Skeletal muscle cell (primary cell): ENCODE data around the gene DFFB.

Source experiments
- DNase-seq: peaks from one replicate; pipeline ENCODE4 v3.0.0-alpha.2; 2010; ENCODE audit warnings: low read depth
- H3K4me3 ChIP-seq: 2 replicates; pipeline ENCODE4 v1.5.1; 2011; ENCODE audit warnings: low read depth, mild to moderate bottlenecking, control low read depth, low read length, moderate library complexity

The DFFB gene

DNA sequence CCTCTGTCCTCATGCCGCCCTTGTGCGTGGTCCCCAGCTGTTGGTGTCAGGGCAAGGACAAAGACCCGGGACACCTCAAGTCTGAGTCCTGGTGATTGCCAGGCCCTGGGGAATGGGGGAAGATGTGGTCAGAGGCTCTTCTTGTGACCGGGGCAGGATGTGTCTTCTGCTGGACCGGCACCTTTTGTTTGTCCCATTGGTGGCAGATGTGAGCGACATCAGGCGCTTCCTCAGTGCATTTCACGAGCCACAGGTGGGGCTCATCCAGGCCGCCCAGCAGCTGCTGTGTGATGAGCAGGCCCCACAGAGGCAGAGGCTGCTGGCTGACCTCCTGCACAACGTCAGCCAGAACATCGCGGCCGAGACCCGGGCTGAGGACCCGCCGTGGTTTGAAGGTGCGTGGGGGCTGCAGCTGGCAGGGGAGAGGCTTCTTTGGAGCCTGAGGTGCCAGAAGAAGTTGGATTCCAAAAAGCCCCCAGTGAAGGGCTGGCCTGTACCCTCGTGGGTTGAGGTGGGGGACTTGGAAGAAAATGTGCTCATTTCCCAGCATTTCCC lies 8.4 kb downstream of the DFFB start:
- no peak for DNase-seq
- H3K4me3 ChIP-seq = no peak overlapping the region

GRCh38 chr1:3868464-3869006 lies 11.3 kb downstream of the DFFB start:
- no peak overlapping the region for H3K4me3 ChIP-seq
- DNase-seq = no peak

- DNase-seq = no peak
- no peak overlapping the region for H3K4me3 ChIP-seq
Observed at GRCh38 chr1:3869751-3870301, 12.6 kb downstream of the DFFB start.

DNA sequence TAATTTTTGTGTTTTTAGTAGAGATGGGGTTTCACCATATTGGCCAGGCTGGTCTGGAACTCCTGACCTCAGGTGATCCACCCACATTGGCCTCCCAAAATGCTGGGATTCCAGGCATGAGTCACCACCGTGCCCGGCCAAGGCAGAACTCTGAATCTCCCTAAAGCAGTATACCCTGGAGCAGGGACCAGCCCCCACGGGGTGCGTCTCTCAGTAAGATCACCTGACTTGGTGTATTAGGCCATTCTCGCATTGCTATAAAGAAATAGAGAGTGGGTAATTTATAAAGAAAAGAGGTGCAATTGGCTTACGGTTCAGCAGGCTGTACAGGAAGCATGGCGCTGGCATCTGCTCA lies 14.2 kb downstream of the DFFB start:
- DNase-seq = no peak

GRCh38 chr1:3872546-3872945 lies 15.3 kb downstream of the DFFB start:
- H3K4me3 ChIP-seq = no peak overlapping the region
- no peak for DNase-seq

More for the DNA sequence above, 14.2 kb downstream of the DFFB start:
- no peak overlapping the region for H3K4me3 ChIP-seq

GRCh38 chr1:3874736-3875135 lies 17.5 kb downstream of the DFFB start:
- no peak overlapping the region for H3K4me3 ChIP-seq
- no peak for DNase-seq

DNA sequence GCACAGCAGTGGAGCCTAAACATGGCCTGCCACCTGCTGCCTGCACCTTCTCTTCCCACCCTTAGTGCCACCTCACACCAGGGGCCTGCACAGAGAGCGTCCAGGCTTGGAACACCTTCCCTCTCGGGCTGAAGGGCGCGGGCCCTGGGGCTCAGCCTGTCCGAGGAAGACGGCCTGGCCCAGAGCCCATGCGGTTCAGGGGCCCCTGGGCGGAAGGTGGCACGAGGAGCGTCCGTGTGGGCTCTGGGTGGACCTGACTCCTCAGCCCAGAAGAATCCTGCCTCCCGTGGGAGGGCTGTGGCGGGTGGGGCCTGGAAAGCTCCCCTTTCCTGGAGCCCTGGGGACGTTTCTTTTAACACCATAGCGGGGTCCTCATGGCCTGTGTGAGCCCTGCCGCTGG lies 19.4 kb downstream of the DFFB start:
- H3K4me3 ChIP-seq = no peak overlapping the region
- DNase-seq = no peak

DNA sequence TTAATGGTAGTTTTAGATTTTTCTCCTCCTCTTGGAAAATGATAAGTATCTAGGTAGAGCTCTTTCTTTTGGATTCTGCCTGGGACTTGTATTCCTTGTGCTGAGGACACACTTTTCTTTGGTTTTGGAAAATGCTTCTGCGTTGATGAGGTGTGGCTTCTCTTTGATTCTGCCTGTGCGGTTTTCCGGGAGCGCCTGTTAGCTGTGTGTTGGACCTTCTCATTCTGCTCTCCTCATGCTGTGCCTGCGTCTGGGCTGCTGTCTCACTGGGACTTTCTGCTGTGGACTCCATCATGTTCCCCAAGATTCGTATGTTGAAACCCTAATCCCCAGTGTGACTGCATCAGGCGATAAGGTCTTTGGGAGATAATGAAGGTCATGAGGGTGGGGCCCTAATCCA lies 21.8 kb downstream of the DFFB start:
- DNase-seq = no peak
- H3K4me3 ChIP-seq = no peak overlapping the region

GRCh38 chr1:3879787-3880428 lies 22.6 kb downstream of the DFFB start:
- no peak overlapping the region for H3K4me3 ChIP-seq
- DNase-seq = no peak

DNA sequence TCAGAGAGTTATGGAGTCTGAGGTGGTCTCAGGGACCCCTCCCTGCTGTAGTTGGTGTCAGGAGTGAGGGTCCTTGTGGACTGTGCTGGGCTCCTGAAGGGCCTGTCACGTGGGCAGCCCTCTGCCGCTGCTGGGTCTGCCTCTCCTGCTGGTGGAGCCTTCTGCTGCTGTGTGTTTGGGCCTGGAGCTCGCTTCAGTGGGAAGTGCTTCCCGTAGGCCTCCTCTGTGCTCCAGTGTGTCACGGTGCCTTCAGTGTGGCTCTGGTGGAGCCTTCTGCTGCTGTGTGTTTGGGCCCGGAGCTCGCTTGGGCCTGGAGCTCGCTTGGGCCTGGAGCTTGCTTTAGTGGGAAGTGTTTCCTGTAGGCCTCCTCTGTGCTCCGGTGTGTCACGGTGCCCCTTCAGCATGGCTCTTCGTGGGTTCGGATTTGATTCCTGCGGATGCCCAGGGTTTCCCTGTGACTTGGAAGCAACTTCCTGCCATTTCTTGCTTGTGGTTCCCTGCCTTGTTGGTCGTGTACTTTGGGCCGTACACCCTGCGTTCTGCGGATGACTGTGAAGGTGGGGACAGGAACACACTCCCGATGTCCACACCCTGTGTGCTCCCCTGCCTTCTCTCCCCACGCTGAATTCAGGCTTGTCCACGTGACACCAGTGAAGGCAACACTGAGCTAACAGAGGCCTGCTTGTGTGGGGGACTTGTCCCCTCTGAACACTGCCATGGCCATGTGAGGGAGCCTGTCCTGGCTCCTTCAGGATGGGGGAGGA lies 23.3 kb downstream of the DFFB start:
- H3K4me3 ChIP-seq = no peak overlapping the region
- DNase-seq = no peak

- DNase-seq = no peak
- H3K4me3 ChIP-seq = no peak overlapping the region
Observed at GRCh38 chr1:3881193-3881480, 23.9 kb downstream of the DFFB start.

DNA sequence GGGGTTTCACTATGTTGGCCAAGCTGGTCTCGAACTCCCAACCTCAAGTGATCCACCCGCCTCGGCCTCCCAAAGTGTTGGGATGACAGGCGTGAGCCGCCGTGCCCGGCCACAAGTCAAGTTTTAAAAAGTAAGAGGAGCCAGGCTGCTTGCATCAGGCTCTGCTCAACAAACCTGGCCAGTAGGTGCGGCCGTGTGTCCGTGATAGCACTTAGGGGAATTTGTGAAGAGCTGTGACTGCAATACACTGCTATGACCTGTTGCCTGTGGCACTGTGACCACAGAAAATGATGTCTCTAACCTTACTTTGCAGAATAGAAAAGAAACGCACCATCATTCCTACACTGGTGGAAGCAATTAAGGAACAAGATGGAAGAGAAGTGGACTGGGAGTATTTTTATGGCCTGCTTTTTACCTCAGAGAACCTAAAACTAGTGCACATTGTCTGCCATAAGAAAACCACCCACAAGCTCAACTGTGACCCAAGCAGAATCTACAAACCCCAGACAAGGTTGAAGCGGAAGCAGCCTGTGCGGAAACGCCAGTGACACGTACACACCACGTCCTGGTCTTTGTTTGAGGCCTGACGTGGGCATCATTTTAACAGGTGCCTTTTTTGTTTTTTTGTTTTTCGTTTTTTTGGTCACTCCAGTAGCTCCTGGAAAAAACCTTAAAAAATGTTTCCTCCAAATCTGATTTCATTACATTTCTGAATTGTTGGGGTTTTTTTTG lies 26.1 kb downstream of the DFFB start:
- H3K4me3 ChIP-seq = no peak overlapping the region
- DNase-seq = no peak

DNA sequence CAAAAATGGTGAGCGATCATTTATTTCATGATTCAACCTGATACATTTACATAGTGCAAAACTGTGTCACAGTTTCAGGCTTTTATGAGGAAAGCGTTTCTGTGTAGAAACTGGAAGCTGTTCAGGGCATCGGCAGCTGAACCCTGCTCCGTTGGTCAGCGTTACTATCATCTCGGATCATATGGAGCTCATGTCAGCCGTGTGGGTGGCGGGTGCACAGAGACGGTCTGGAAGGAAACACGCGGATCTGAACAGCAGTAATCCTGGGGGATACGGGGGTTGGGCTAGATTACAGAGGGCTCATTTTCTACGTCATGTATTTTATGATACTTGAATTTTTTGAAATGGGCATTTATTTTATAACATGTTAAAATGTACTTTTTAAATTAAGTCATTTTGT lies 27.7 kb downstream of the DFFB start:
- DNase-seq = no peak

GRCh38 chr1:3885611-3886010 lies 28.3 kb downstream of the DFFB start:
- no peak overlapping the region for H3K4me3 ChIP-seq
- DNase-seq = no peak

More for the DNA sequence above, 27.7 kb downstream of the DFFB start:
- H3K4me3 ChIP-seq = no peak overlapping the region

- DNase-seq = no peak
- no peak overlapping the region for H3K4me3 ChIP-seq
Observed at GRCh38 chr1:3886106-3886670, 28.9 kb downstream of the DFFB start.

DNA sequence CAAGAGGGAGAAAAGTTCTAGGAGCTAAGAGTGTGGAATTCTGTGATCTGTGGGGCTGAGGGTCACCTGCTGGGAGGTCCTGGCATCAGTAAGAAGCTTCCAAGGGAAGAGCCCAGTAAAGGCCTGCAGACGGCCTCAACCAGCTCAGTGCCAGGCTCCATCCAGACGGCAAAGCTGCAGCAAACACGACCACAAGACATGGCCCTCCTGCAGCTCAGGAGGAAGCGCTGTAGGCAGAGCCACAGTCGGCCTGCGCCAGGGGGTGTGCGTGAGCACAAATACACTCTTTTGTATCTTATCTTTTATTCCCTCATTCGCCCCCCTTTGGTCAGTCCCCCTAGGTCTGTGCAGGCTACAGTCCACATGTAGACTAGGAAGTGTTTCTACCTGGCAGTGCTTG lies 29.4 kb downstream of the DFFB start:
- no peak overlapping the region for H3K4me3 ChIP-seq
- DNase-seq = no peak

DNA sequence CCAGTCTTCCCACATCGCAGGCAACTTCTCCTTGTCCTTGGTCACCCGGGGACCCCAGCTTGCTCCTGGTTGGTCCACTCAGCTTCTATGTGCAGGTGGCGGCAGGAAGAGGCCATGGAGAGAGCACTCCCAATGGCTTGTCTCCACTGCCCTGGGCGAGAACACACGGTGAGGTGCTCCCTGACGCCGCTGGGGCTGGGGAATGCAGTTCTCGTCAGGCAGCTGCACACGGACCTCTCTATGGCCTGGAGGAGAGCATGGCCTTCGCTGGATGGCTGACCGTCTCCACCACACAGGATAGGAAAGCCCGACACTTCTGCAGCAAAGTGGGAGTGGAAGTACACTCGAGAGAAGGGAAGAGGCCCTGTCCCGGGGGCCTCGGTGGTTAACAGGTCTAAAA lies 31.0 kb downstream of the DFFB start:
- H3K4me3 ChIP-seq = no peak overlapping the region
- DNase-seq = no peak

- H3K4me3 ChIP-seq = no peak overlapping the region
- no peak for DNase-seq
Observed at GRCh38 chr1:3889936-3890335, 32.7 kb downstream of the DFFB start.

GRCh38 chr1:3890389-3891328 lies 33.4 kb downstream of the DFFB start:
- DNase-seq = no peak
- H3K4me3 ChIP-seq = no peak overlapping the region
